Left cardiac atrium (tissue), 4 donors: Measurements from ENCODE around the gene NOPCHAP1. TPM values are rescaled to one million over a fixed set of nuclear protein-coding genes. Genes with fewer than 3 reads are reported as not detected.
"Not testable (repeated sequence)": the region's sequence is repeated elsewhere in the genome, so short reads cannot be mapped to it uniquely, and the experiment has no call there.

ENCODE experiments used
- ATAC-seq, 2 donors: fragments of 200-7000 bp; cut with Tn5 transposase; one replicate each; pipeline ENCODE4 v1.9.1; 2020; ENCODE audit warnings: mild to moderate bottlenecking in 2 of 2, moderate library complexity in 2 of 2
- DNase-seq: peaks from one replicate; pipeline ENCODE4 v3.0.0-alpha.2; 2020
- intact Hi-C, 2 donors: fragments of 100-400 bp; cut with DNase I; formaldehyde crosslinking; loops; one replicate each; pipeline versions ENCODE4 v1.14.1 to v1.15.1; 2022 to 2023
- long read RNA-seq: library from polyadenylated mRNA; unstranded; transcript quantifications from one replicate; pipeline ENCODE4 v2.0.0, GENCODE V29; 2021
- total RNA-seq, 2 donors: library from RNA; stranded (reverse); fragmentation: NEBNext Ultra II Directional; extraction: Animal tissue kit (Norgen Biotek cat#: 25700); gene quantifications; one replicate each; pipeline ENCODE4 v1.2.1, GENCODE V29; 2021
- donor health status: DM: no; HTN: yes; CAD: no.
- donor health status: DM: no; HTN: yes; CAD: no; lungs with severe emphysema.
- donor health status: DM: yes; HTN: yes; CAD: no.
- donor health status: Dilated cardiomyopathy.

The NOPCHAP1 gene
- 10 to 100 TPM; 10.4 to 10.5 TPM for total RNA-seq
- long read RNA-seq, partial matches to known transcripts: 2 of 2 reads
- long read RNA-seq, other reads (novel, unspliced or antisense): 0 of 2 reads

- ATAC-seq (peak; percentile 100), DNase-seq (peak; percentile 95)
- intact Hi-C loops: no loop called here
These were observed at the start of gene NOPCHAP1 for GRCh38 chr12:104986022-104986941. Gene NOPCHAP1, plus strand, starts transcription at chr12:104986316. Its CDS starts 37 bp downstream, at chr12:104986353.

- ATAC-seq (no peak), DNase-seq (no peak)
- intact Hi-C loops: no loop called here
These were observed 47.7 kb upstream of the NOPCHAP1 start for GRCh38 chr12:104938371-104938770.

- intact Hi-C loops: no loop called here
- ATAC-seq (no peak), DNase-seq (no peak)
These were observed 47.0 kb upstream of the NOPCHAP1 start for GRCh38 chr12:104939089-104939488.

- DNase-seq: no peak
- no peak for ATAC-seq
- intact Hi-C loops: no loop called here
These were observed 44.7 kb upstream of the NOPCHAP1 start for GRCh38 chr12:104941454-104941853.

GRCh38 chr12:104942075-104942474 is 44.0 kb upstream of the NOPCHAP1 start:
- DNase-seq: no peak
- ATAC-seq: no peak
- intact Hi-C loops: no loop called here

- intact Hi-C loops, DNase-seq, ATAC-seq: not testable (repeated sequence)
These were observed 42.7 kb upstream of the NOPCHAP1 start for GRCh38 chr12:104943401-104943800.

- intact Hi-C loops: no loop called here
- DNase-seq: no peak
- peak in 1 of 2 donors; percentile 51 for ATAC-seq
These were observed 41.9 kb upstream of the NOPCHAP1 start for GRCh38 chr12:104944252-104944651.

GRCh38 chr12:104948716-104949115 is 37.4 kb upstream of the NOPCHAP1 start:
- intact Hi-C loops, DNase-seq, ATAC-seq: not testable (repeated sequence)

GRCh38 chr12:104951759-104952509 is 34.2 kb upstream of the NOPCHAP1 start:
- no peak for ATAC-seq
- no peak for DNase-seq
- intact Hi-C loops: no loop called here

- intact Hi-C loops: no loop called here
These were observed 33.3 kb upstream of the NOPCHAP1 start for GRCh38 chr12:104952816-104953215.

DNA sequence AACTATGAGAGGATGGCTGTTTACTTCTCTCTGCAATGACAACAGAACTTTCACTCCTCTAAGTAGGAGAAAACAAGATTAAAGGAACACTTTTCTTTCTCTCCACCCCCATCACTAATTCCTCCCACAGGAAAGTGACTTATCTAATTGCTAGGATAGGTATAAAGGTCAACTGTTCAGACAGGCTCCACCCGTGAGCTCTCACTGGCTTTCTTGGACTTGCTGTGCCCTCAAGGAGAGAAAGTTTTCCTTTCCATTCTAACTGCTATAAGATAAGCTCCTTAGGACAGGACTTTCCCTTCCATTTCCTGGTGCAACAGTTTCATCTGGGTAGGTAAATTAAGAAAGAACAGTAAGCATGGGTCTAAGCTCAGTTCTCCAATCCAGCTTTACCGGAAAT is 32.8 kb upstream of the NOPCHAP1 start:
- intact Hi-C loops: no loop called here
- peak in 1 of 2 donors; percentile 6 for ATAC-seq
- DNase-seq: no peak

More at GRCh38 chr12:104952816-104953215, 33.3 kb upstream of the NOPCHAP1 start:
- ATAC-seq (no peak), DNase-seq (no peak)

- DNase-seq (no peak), ATAC-seq (no peak)
- intact Hi-C loops: no loop called here
These were observed 30.4 kb upstream of the NOPCHAP1 start for GRCh38 chr12:104955703-104956102.

DNA sequence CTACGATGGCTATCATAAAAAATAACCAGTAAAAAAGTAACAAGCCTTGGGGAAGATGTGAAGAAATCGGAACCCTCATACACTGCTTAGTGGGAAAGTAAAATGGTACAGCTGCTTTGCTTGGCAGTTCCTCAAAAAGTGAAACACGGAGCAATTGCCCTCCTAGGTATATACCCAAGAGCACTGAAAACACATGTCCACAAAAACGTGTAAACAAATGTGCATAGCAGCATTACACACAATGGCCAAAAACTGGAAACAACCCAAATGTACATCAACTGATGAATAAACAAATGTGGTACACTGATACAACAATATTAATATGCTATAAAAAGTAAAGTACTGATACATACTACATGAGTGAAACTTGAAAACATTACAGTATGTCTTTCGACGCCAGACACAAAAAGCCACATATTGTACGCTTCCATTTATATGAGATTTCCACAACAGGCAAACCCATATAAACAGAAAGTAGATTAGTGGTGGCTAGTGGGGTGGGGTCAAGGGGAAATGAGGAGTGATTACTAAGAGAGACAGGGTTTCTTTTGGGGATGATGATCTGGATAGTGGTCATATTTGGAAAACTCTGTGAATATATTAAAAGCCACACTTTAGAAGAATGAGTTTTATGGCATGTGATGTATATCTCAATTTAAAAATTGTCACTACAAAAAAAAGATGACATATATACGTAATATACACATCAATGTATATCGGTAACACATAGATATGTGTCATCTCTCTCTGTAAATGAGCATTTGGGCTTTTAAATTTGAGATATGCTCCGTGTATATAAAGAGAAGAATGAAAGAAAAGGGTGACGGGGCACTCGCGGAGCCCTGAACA is 29.0 kb upstream of the NOPCHAP1 start:
- no peak for DNase-seq
- ATAC-seq: no peak

DNA sequence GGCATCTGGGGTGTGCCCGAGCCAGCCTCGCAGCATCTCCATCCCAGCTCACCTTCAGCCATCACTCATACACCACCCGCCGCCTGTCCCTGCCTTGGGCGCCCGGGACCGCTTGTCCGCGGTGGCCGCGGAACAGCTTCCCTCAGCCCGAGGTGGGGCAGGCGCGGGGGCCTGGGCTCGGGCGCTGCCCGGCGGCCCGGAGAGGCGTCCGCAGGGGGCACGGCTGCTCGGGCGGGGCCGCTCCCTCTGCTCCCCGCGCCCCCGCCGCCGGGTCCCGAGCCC is 28.5 kb upstream of the NOPCHAP1 start:
- DNase-seq: peak; percentile 32
- intact Hi-C loops: no loop called here
- ATAC-seq: peak; percentile 38 to 43

More for the DNA sequence above, 29.0 kb upstream of the NOPCHAP1 start:
- intact Hi-C loops: no loop called here

- peak; percentile 87 for DNase-seq
- intact Hi-C loops: no loop called here
These were observed 27.9 kb upstream of the NOPCHAP1 start, which contains the start of gene SLC41A2 for GRCh38 chr12:104958001-104958804. Gene SLC41A2, minus strand, starts transcription at chr12:104958290. Its CDS starts 29,763 bp downstream, at chr12:104928527.

DNA sequence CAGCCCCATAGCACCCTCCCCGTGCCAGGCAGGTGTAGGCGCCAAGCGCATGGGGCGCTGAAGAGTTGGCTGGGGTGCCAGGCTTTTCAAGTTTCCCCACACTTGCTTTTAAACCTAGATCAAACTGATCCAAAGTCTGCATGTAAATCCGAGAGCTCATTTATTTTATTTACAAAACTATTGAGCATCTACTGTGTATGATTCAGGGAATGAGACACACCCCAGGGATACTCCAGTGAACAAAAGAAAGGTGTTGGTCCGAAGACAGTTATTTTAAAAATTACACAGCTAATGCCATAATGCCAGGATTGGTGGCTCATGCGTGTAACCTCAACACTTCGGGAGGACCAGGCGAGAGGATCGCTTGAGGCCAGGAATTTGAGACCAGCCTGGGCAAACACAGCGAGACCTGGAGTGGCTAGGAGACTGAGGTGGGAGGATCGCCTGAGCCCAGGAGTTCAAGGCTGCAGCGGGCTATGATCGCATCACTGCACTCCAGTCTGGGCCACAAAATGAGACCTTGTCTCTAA is 27.2 kb upstream of the NOPCHAP1 start:
- intact Hi-C loops: no loop called here
- ATAC-seq (peak in 1 of 2 donors; percentile 4), DNase-seq (no peak)

More at GRCh38 chr12:104958001-104958804, 27.9 kb upstream of the NOPCHAP1 start, which contains the start of gene SLC41A2:
- peak; percentile 93 to 96 for ATAC-seq

GRCh38 chr12:104959335-104959841 is 26.7 kb upstream of the NOPCHAP1 start:
- DNase-seq (no peak), ATAC-seq (peak in 1 of 2 donors; percentile 34)
- intact Hi-C loops: no loop called here

- no peak for ATAC-seq
- no peak for DNase-seq
- intact Hi-C loops: no loop called here
These were observed 25.7 kb upstream of the NOPCHAP1 start for GRCh38 chr12:104960464-104960863.
